Measurements from ENCODE around the gene DNAH8. TPM values are rescaled to one million over a fixed set of nuclear protein-coding genes. Genes with fewer than 3 reads are reported as not detected.

The DNAH8 gene
- total and polyA plus RNA-seq, 2 donors from 2014 or later = 0.50 TPM; not detected in 1

DNA sequence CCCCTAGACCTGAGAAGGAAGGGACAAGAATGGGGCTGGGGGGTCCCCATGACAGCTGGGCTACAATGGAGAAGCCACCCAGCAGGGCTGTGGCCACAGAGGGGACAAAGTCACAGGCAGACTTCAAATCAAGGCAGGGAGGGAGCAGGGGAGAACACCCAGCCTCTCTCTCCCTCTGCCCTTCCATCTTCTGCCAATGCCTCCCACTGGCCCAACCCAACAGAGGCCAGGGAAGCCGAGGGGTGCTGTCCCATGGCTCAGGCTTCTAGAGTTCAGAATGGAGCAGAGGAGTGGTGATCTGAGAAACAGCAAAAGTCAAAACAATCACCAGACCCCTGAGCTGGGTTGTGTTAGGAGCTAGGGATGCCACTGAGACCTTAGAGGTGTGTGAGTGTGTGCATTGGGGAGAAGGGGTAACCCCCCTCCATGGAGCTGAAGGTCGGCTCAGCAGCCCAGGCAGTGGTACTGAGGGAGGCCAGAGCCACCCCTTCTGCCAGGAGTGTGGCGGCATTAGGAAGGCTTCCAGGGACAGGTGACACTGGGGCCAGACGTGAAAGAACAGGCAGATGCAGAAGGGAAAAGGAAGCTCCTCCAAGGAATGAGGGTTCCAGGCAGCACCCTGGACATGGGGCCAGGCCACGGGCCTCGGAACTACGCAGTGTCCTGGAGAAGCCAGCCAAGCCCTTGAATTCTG lies 345.5 kb downstream of the DNAH8 start:
- no peak for DNase-seq
- no peak for FAIRE-seq
- intact Hi-C loops (cut with DNase I) = no loop called here

DNA sequence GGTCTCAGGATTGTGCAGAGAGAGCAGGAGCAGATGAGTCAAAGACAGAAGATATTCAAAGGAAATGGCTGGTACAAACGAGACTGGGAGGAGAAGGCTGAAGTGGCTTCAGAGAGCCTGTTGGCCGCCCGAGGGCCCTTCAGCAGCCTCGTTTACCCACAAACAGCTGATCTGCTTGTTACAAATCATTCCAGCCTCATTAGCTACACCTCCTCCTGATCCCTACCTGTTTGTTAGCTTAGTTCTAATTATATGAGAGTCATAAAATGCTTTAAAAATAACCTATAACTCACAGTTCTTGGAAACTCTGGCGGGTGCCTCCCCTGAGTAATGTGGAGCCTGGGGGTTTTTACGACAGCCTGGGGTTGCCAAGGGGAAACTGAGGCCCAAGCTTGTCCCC lies 346.1 kb downstream of the DNAH8 start:
- Histone ChIP-seq H3K4me1 (ENCODE audit: control insufficient read depth in 2 of 3, insufficient read depth in 2 of 3, low read depth in 1 of 3, low read length in 3 of 3) (no peaks in the 10 kb centered on the region), H3K27ac (ENCODE audit: low read depth in 2 of 2, low read length in 2 of 2) (no peak overlapping the region), H3K9me3 (ENCODE audit: control insufficient read depth in 2 of 3, insufficient read depth in 1 of 3, low read length in 3 of 3) (no peaks in the 10 kb centered on the region), H3K4me3 (ENCODE audit: low read length in 3 of 3) (no peak overlapping the region), H3K36me3 (ENCODE audit: control insufficient read depth in 2 of 3, insufficient read depth in 3 of 3, low read length in 3 of 3) (no peaks in the 10 kb centered on the region), H3K9ac (ENCODE audit: low read length in 3 of 3) (no peak overlapping the region), H3K27me3 (ENCODE audit: control insufficient read depth, insufficient read depth, low read length) (no peaks in the 10 kb centered on the region)
- FAIRE-seq (no peak), DNase-seq (no peak)
- intact Hi-C loops (cut with DNase I) = no loop called here
- TF ChIP-seq, protein P1, sequence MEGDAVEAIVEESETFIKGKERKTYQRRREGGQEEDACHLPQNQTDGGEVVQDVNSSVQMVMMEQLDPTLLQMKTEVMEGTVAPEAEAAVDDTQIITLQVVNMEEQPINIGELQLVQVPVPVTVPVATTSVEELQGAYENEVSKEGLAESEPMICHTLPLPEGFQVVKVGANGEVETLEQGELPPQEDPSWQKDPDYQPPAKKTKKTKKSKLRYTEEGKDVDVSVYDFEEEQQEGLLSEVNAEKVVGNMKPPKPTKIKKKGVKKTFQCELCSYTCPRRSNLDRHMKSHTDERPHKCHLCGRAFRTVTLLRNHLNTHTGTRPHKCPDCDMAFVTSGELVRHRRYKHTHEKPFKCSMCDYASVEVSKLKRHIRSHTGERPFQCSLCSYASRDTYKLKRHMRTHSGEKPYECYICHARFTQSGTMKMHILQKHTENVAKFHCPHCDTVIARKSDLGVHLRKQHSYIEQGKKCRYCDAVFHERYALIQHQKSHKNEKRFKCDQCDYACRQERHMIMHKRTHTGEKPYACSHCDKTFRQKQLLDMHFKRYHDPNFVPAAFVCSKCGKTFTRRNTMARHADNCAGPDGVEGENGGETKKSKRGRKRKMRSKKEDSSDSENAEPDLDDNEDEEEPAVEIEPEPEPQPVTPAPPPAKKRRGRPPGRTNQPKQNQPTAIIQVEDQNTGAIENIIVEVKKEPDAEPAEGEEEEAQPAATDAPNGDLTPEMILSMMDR (IDR thresholded peaks at IDR 0.05; ENCODE audit: borderline replicate concordance, extremely low read depth, insufficient read depth) = no peak

More for the DNA sequence above, 345.5 kb downstream of the DNAH8 start:
- Histone ChIP-seq H3K27me3 (ENCODE audit: control insufficient read depth, insufficient read depth, low read length) (no peaks in the 10 kb centered on the region), H3K36me3 (ENCODE audit: control insufficient read depth in 2 of 3, insufficient read depth in 3 of 3, low read length in 3 of 3) (no peaks in the 10 kb centered on the region), H3K27ac (ENCODE audit: low read depth in 2 of 2, low read length in 2 of 2) (no peak overlapping the region), H3K4me1 (ENCODE audit: control insufficient read depth in 2 of 3, insufficient read depth in 2 of 3, low read depth in 1 of 3, low read length in 3 of 3) (no peaks in the 10 kb centered on the region), H3K4me3 (ENCODE audit: low read length in 3 of 3) (no peak overlapping the region), H3K9ac (ENCODE audit: low read length in 3 of 3) (no peak overlapping the region), H3K9me3 (ENCODE audit: control insufficient read depth in 2 of 3, insufficient read depth in 1 of 3, low read length in 3 of 3) (no peaks in the 10 kb centered on the region)
- TF ChIP-seq, protein P1 (IDR thresholded peaks at IDR 0.05; ENCODE audit: borderline replicate concordance, extremely low read depth, insufficient read depth) = no peak

DNA sequence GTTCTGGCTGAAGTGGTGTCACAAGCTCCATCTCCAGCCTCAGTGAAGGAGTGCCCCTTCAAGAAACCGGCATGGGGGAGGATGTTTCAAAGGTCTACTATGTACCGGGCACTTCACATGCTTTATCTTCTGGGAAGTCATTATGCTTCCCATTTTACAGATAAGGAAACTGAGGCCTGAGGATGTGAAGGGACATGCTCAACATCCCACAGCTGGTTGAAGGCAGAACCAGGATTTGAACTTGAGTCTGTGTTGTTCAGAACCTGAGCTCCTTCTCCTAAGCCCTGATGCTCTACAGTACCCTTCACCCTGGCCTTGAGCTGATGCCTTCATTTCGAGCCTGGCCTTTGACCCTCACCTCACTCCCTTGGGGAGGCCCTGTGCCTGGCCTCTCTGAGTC lies 346.5 kb downstream of the DNAH8 start:
- H3K4me3 ChIP-seq (ENCODE audit: low read length in 3 of 3) = no peak overlapping the region
- H3K9ac ChIP-seq (ENCODE audit: low read length in 3 of 3) = no peak overlapping the region
- DNase-seq = no peak
- no peaks in the 10 kb centered on the region for H3K36me3 ChIP-seq (ENCODE audit: control insufficient read depth in 2 of 3, insufficient read depth in 3 of 3, low read length in 3 of 3)
- TF ChIP-seq, protein P1 (IDR thresholded peaks at IDR 0.05; ENCODE audit: borderline replicate concordance, extremely low read depth, insufficient read depth) = no peak
- no peak for FAIRE-seq
- H3K9me3 ChIP-seq (ENCODE audit: control insufficient read depth in 2 of 3, insufficient read depth in 1 of 3, low read length in 3 of 3) = no peaks in the 10 kb centered on the region
- H3K4me1 ChIP-seq (ENCODE audit: control insufficient read depth in 2 of 3, insufficient read depth in 2 of 3, low read depth in 1 of 3, low read length in 3 of 3) = no peaks in the 10 kb centered on the region
- H3K27me3 ChIP-seq (ENCODE audit: control insufficient read depth, insufficient read depth, low read length) = no peaks in the 10 kb centered on the region
- intact Hi-C loops (cut with DNase I) = no loop called here
- no peak overlapping the region for H3K27ac ChIP-seq (ENCODE audit: low read depth in 2 of 2, low read length in 2 of 2)

All from kidney (tissue), 14 donors.